K562 (cell line): ENCODE measurements around the gene CMSS1. TPM values are rescaled to one million over a fixed set of nuclear protein-coding genes. Genes with fewer than 3 reads are reported as not detected.

Experiments used
- ATAC-seq: fragments of 200-7000 bp; cut with Tn5 transposase; 3 replicates; pipeline ENCODE4 v1.9.1; 2020; ENCODE audit warnings: moderate library complexity
- BruUV-seq: library from RNA; stranded (reverse); fragments of 400-500 nt; replicated peaks from 2 replicates; lab custom pipeline; 2021; lab: Mats Ljungman, UMichigan
- CTCF ChIA-PET: fragments of 300-600 bp; formaldehyde crosslinking; extraction: SDS; loops from one replicate; lab custom pipeline; 2021; ENCODE audit warnings: low intra/inter-chr PET ratio; lab: Yijun Ruan, JAX
- POLR2A ChIA-PET: fragments of 300-600, 350-650 bp; sonication (Branson Sonifier 250); formaldehyde crosslinking; extraction: SDS; loops from one replicate; lab custom pipeline; 2021; ENCODE audit warnings: antibody characterized with exemption, inconsistent platforms; lab: Yijun Ruan, JAX
- DNase-seq, 4 experiments: peaks; one replicate each; pipeline versions ENCODE4 v3.0.0 to v3.0.0-alpha.2; 2011 to 2018; ENCODE audit warnings: low spot score in 3 of 4, mixed read lengths in 3 of 4; ENCODE audit errors: extremely low read depth in 1 of 4
- FAIRE-seq: peaks from 2 replicates; lab custom pipeline; 2011; peaks lifted over from hg19 to GRCh38; lab: Jason Lieb, UNC
- H2AFZ ChIP-seq: 2 replicates; pipeline ENCODE4 v1.6.0; 2011; ENCODE audit warnings: low read depth, low read length, control low read depth, inconsistent platforms
- H3K27ac ChIP-seq: fragments of 200-600 bp; 3 replicates; pipeline ENCODE4 v1.8.0; 2011; ENCODE audit warnings: low read depth, mild to moderate bottlenecking, control low read depth, inconsistent platforms, low read length, moderate library complexity, mixed read lengths; ENCODE audit errors: extremely low read depth
- H3K27me3 ChIP-seq, 2 experiments: fragments of 300-600 bp in 1 of 2; 2 replicates in 1 of 2; 3 replicates in 1 of 2; pipeline versions ENCODE4 v1.6.0 to v1.8.0; 2011; ENCODE audit warnings: inconsistent platforms in 2 of 2, low read length in 2 of 2, mild to moderate bottlenecking in 1 of 2, mixed read lengths in 1 of 2, moderate library complexity in 1 of 2; ENCODE audit not compliant: control insufficient read depth in 2 of 2, insufficient read depth in 2 of 2
- H3K36me3 ChIP-seq: fragments of 300-600 bp; 3 replicates; pipeline ENCODE4 v1.8.0; 2011; ENCODE audit warnings: mild to moderate bottlenecking, low read length, inconsistent platforms; ENCODE audit not compliant: control insufficient read depth, insufficient read depth
- H3K4me1 ChIP-seq, 2 experiments: fragments of 200-600 bp in 1 of 2; replicated peaks in 1 of 2; 2 replicates in 1 of 2; 3 replicates in 1 of 2; pipeline versions ENCODE4 v1.5.1 to v1.8.0; 2011; ENCODE audit warnings: inconsistent platforms in 2 of 2, low read length in 2 of 2, mild to moderate bottlenecking in 1 of 2, mixed read lengths in 1 of 2, moderate library complexity in 1 of 2; ENCODE audit not compliant: control insufficient read depth in 2 of 2, insufficient read depth in 2 of 2
- H3K4me2 ChIP-seq: 2 replicates; pipeline ENCODE4 v1.6.1; 2011; ENCODE audit warnings: low read length, control low read depth, inconsistent platforms, mixed read lengths; ENCODE audit not compliant: insufficient read depth
- H3K4me3 ChIP-seq: fragments of 200-600 bp; sonication (generic), shearing (Covaris generic); 2 replicates; pipeline ENCODE4 v1.5.1; 2016; ENCODE audit warnings: control low read depth, inconsistent platforms
- H3K79me2 ChIP-seq: fragments of 200-600 bp; 3 replicates; pipeline ENCODE4 v1.8.0; 2011; ENCODE audit warnings: low read length, inconsistent platforms; ENCODE audit not compliant: control insufficient read depth, insufficient read depth
- H3K9ac ChIP-seq, 2 experiments: 2 replicates each; pipeline versions ENCODE4 v1.6.0 to v1.6.1; 2011; ENCODE audit warnings: low read depth in 2 of 2, low read length in 2 of 2, control low read depth in 1 of 2, inconsistent platforms in 1 of 2, mild to moderate bottlenecking in 1 of 2, mixed read lengths in 1 of 2; ENCODE audit not compliant: insufficient read depth in 1 of 2
- H3K9me1 ChIP-seq: one replicate; pipeline ENCODE4 v1.6.0; 2011; ENCODE audit warnings: inconsistent platforms, mild to moderate bottlenecking, low read length, moderate library complexity; ENCODE audit not compliant: control insufficient read depth, insufficient read depth
- H3K9me3 ChIP-seq: replicated peaks from 2 replicates; pipeline ENCODE4 v1.5.1; 2011; ENCODE audit warnings: low read depth, low read length, inconsistent platforms; ENCODE audit not compliant: control insufficient read depth, insufficient read depth
- H4K20me1 ChIP-seq: replicated peaks from 2 replicates; pipeline ENCODE4 v1.6.1; 2011; ENCODE audit warnings: low read length, inconsistent platforms, mixed read lengths; ENCODE audit not compliant: control insufficient read depth, insufficient read depth
- MCM7 ChIP-seq, 2 experiments: fragments of 450-650 bp; IDR thresholded peaks; 2 replicates each; pipeline ENCODE4 v1.6.1; 2016 to 2018
- NONO ChIP-seq, 2 experiments: fragments of 200-400 bp in 1 of 2; fragments of 450-650 bp in 1 of 2; formaldehyde crosslinking in 1 of 2; IDR thresholded peaks; 2 replicates each; pipeline ENCODE4 v1.6.1; 2017; ENCODE audit warnings: low read depth in 2 of 2, mild to moderate bottlenecking in 2 of 2, moderate library complexity in 2 of 2, low read length in 1 of 2
- VEZF1 ChIP-seq: fragments of 200-800 bp; sonication (Bioruptor generic); IDR thresholded peaks from 2 replicates; pipeline ENCODE4 v1.6.1; 2017; ENCODE audit warnings: missing genetic modification characterization, missing compliant biosample characterization
- ZBTB33 ChIP-seq: sonication (generic); formaldehyde crosslinking; IDR thresholded peaks from 2 replicates; pipeline ENCODE4 v1.8.1; 2023; ENCODE audit warnings: mild to moderate bottlenecking, missing genetic modification reagents
- WGBS: fragments of 100-300 bp; shearing (Covaris generic); methylation state at CpG from one replicate; pipeline ENCODE4 v1.1.6; 2016; ENCODE audit warnings: low coverage, mixed read lengths; ENCODE audit not compliant: insufficient coverage; ENCODE audit errors: missing lambda C conversion rate; 5-methylcytosine and 5-hydroxymethylcytosine counted together
- in situ Hi-C: fragments of 300-500 bp; cut with MboI; formaldehyde crosslinking; loops from 4 replicates; pipeline ENCODE4 v1.15.0; 2018; ENCODE audit warnings: inconsistent platforms, mixed read lengths
- intact Hi-C: fragments of 100-400 bp; cut with micrococcal nuclease; formaldehyde crosslinking; loops from 2 replicates; pipeline ENCODE4 v1.14.2; 2022
- polyA plus RNA-seq, 8 experiments: library from polyadenylated mRNA; depleted of rRNA in 4 of 8; stranded (reverse) in 5 of 8; unstranded in 3 of 8; fragments of >200 nt; fragmentation: Nextera tagmentation in 2 of 8; fragmentation: Illumina TruSeq in 1 of 8; extraction: Ambion mirVana in 2 of 8; extraction: Trizol in 1 of 8; gene quantifications; 2 replicates each; pipeline versions ENCODE4 v1.2.1 to v1.2.3, GENCODE V29; 2011 to 2014; ENCODE audit warnings: inconsistent platforms in 1 of 8, missing spikeins in 1 of 8
- total RNA-seq, 7 experiments: library from RNA; depleted of rRNA in 6 of 7; stranded (reverse); fragments of >200 nt in 6 of 7; fragmentation: Illumina TruSeq in 2 of 7; extraction: Trizol in 2 of 7; gene quantifications; 2 replicates each; pipeline versions ENCODE4 v1.2.1 to v1.2.3, GENCODE V29; 2011 to 2021; ENCODE audit warnings: low replicate concordance in 1 of 7

The CMSS1 gene
- total and polyA plus RNA-seq, 9 of the 15 experiments (the other 6 are each of a cell fraction or from before 2014, with no cell fraction given): 46.9 to 109 (median 72.3) TPM

GRCh38 chr3:100047455-100048141, 229.9 kb downstream of the CMSS1 start:
- Histone ChIP-seq H3K79me2 (no peaks in the 10 kb centered on the region), H3K4me3 (no peak overlapping the region), H3K4me2 (no peak overlapping the region), H3K27ac (no peak overlapping the region), H2AFZ (no peak overlapping the region), H4K20me1 (no peaks in the 10 kb centered on the region), H3K4me1 (no peaks in the 10 kb centered on the region), H3K36me3 (no peaks in the 10 kb centered on the region), H3K9ac (no peak overlapping the region), H3K27me3 (no peaks in the 10 kb centered on the region), H3K9me3 (no peaks in the 10 kb centered on the region), H3K9me1 (no peaks in the 10 kb centered on the region)
- ATAC-seq: peak; percentile 44; the same call in 1 of the 3 replicates
- intact Hi-C loops: no loop called here
- 74% methylated on average over 6 of the region's 6 CpGs for WGBS
- peak; percentile 35 for FAIRE-seq
- ChIA-PET CTCF (no interaction called here), POLR2A (interaction anchor here (1.0 kb wide), 1 partner anchor 10 kb away, joined by 3 read pairs; no protein-coding TSS in a partner anchor)
- no peak for DNase-seq
- BruUV-seq: no TSS peak
- in situ Hi-C loops: no loop called here
- TF ChIP-seq NONO (IDR thresholded peaks at IDR 0.05; ENCODE audit: low read depth in 2 of 2, low read length in 1 of 2): no peak
- no peak for TF ChIP-seq VEZF1
- no peak for TF ChIP-seq ZBTB33
- TF ChIP-seq MCM7 (IDR thresholded peaks at IDR 0.05): no peak
